Measurements from ENCODE around the gene GXYLT2. TPM values are rescaled to one million over a fixed set of nuclear protein-coding genes. Genes with fewer than 3 reads are reported as not detected.

Gene GXYLT2
- polyA plus RNA-seq, 3 donors = 13.9 to 19.2 (median 14.7) TPM

DNA sequence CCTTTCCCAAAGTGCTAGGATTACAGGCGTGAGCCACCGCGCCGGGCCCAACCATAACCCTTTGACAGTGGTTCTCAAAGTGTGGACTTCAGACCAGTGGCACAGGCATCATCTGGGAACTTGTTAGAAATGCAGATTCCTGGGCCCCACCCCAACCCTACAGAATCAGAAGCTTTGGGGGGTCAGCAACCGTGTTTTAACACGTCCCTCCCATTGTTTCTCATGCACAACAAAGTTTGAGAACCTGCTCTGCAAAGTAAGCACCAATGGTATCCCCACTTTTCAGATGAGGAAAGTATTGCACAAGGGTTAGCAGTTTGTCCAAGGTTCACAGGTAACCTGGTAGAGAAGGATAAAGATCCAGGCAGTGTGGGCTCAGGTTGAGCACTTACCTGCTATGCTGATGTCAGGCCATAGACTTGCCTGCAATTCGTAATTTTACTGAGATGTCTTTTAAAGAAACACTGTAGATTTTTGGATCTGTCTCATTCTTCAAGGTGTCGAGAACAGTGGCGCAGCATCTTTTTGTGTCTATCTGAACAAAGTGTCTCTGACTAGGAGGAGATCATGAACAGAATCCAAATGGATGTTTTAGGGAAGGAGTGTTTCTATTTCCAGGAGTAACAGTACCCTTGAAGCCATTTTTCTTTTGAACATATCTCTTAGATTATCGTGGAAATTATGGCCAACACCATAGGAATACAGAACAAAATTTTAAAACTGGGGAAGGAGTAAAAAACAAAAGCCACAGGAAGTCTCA, 2.5 kb downstream of the GXYLT2 start:
- DNase-seq (ENCODE audit: extremely low read depth in 1 of 11, low read depth in 9 of 11, low spot score in 4 of 11) = no peak

DNA sequence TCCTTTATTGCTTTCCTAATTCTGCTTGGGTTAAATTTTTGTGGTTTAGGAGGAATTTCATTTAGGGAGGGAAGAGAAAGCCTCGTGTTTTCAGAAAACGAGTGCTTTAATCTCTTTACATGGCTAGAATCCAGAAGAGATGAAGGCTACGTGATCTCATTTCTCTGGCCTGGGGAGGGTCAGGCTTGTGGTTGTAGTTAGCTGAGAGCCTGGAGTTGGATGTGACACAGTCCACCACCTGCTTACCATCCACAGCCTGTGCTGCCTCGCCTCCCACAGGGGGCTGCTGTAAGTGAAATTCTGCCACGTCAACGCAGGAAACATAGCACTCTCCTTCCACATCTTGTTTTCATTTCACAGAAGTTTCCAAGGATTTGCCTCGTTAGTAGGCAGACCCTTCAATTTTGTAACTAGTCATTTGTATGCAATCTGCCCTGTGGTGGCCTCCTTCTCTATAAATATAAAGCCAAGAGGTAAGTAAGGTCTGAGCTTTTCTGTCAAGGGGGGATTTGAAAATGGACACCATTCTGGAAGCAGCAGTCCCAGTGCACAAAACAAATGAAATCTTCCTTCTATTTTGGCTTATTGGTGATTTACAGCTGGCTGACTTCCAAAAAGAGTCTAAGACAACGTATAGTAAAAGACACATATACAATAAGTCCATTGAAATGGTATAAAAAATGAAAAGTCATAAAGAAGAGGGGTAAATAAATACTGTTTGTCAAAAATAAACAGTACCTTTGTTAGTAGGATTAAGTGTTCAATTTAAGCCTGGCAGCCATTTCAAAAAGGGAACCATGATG, 3.4 kb downstream of the GXYLT2 start:
- peak in 3 of 11 donors; percentile 53 to 78 (median 63) for DNase-seq (ENCODE audit: extremely low read depth in 1 of 11, low read depth in 9 of 11, low spot score in 4 of 11)

GRCh38 chr3:72892081-72892775, 4.4 kb downstream of the GXYLT2 start:
- no peak for DNase-seq (ENCODE audit: extremely low read depth in 1 of 11, low read depth in 9 of 11, low spot score in 4 of 11)

GRCh38 chr3:72892870-72893269, 5.0 kb downstream of the GXYLT2 start:
- DNase-seq (ENCODE audit: extremely low read depth in 1 of 11, low read depth in 9 of 11, low spot score in 4 of 11) = no peak

DNA sequence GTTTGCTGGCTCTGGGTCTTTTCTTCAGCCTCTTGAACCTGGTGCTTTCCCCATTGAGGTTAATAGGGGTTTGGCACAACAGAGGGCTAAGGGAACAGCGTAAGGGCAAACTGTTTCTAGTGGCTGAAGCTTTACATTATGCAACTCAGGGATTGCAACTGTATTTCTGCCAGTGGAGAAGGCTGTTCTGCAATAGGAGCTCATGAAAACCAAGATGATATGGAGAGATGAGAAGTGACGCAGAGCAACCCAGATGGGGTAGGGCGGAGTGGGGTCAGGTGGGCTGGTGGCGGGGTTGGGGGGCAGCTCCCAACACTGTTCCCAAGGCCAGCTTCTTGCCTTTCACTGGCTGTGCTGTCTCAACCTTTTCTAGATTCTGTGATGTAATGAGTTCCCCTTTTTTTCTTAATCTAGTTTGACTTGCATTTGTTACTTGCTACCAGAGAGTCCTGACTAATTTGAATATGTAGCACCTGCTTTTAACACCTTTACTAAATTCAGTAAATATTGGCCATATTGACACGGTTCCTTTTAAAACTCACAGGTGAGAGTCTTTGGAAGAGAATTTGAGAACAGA, 7.2 kb downstream of the GXYLT2 start:
- no peak for DNase-seq (ENCODE audit: extremely low read depth in 1 of 11, low read depth in 9 of 11, low spot score in 4 of 11)

GRCh38 chr3:72896996-72897757, 9.3 kb downstream of the GXYLT2 start:
- no peak for DNase-seq (ENCODE audit: extremely low read depth in 1 of 11, low read depth in 9 of 11, low spot score in 4 of 11)

DNA sequence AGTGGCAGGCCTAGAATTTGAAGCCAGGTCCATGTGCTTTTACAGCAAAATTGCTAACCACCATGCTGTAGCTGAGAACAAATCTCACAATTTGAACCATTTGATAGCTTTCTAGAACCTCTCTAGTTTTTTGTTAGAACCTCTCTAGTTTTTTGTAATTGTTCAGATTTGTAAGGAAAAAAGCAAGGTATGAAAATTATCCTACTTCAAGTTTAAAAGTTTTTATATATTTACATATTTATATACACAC, 9.8 kb downstream of the GXYLT2 start:
- no peak for DNase-seq (ENCODE audit: extremely low read depth in 1 of 11, low read depth in 9 of 11, low spot score in 4 of 11)

- DNase-seq (ENCODE audit: extremely low read depth in 1 of 11, low read depth in 9 of 11, low spot score in 4 of 11) = peak in 1 of 11 donors; percentile 56
Observed at GRCh38 chr3:72899349-72899765, 11.5 kb downstream of the GXYLT2 start.

DNA sequence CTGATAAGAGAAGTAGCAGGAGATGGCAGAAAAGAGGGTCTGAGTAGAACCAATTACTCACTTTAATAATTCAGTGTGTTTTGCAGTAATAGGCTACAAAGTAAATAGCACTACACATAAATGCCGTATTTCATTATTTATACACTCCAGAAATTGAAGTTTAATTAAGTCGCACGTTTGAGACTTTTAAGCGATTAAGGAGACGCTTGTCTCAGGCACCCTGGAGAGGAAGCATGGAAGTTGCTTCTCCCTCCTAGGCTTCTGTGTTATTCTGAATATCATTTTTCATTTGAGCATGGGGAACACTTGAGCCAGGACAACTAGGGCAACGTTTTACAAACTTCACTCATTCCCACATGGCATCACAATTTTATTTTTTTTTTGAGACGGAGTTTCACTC, 12.2 kb downstream of the GXYLT2 start:
- no peak for DNase-seq (ENCODE audit: extremely low read depth in 1 of 11, low read depth in 9 of 11, low spot score in 4 of 11)

- no peak for DNase-seq (ENCODE audit: extremely low read depth in 1 of 11, low read depth in 9 of 11, low spot score in 4 of 11)
Observed at GRCh38 chr3:72901840-72902239, 14.0 kb downstream of the GXYLT2 start.

DNA sequence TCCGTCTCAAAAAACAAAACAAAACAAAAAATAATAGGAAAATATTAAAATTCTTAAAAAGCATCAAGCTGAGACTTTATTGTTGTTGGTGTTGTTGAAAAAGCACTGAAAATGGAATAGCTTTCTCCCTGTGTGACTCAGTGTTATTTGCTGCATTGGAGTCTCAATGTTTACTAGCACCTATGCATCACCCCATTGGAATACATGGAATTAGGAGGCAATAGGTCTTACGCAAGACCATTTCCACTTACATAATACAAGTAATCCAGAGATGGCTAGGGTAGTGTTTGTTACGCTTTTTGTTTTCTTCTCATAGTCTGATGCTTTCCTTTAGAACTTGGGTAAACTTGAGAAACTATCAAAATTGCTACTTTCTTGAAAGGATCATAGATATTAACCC, 15.2 kb downstream of the GXYLT2 start:
- DNase-seq (ENCODE audit: extremely low read depth in 1 of 11, low read depth in 9 of 11, low spot score in 4 of 11) = no peak

DNA sequence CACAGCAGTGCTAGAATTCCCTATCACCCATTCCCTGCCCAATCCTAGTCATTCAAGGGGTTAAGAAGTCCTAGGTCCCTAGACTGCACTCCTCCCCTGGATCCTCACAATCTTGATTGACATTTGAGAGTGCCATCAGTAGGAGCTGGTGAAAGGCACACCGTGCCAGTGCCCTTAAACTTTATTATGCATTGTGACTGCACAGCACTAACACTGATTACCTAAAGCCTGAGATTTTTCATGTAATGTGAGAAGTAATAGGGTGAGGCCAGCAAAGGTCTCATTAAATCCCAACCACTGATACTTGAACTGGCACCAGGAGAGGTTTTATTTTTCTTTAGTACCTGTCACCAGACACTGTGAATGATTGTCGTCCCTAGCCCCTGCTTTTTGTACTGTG, 16.3 kb downstream of the GXYLT2 start:
- peak in 3 of 11 donors; percentile 43 to 72 (median 64) for DNase-seq (ENCODE audit: extremely low read depth in 1 of 11, low read depth in 9 of 11, low spot score in 4 of 11)

- DNase-seq (ENCODE audit: extremely low read depth in 1 of 11, low read depth in 9 of 11, low spot score in 4 of 11) = no peak
Observed at GRCh38 chr3:72906154-72906553, 18.3 kb downstream of the GXYLT2 start.

GRCh38 chr3:72907131-72907711, 19.4 kb downstream of the GXYLT2 start:
- no peak for DNase-seq (ENCODE audit: extremely low read depth in 1 of 11, low read depth in 9 of 11, low spot score in 4 of 11)

GRCh38 chr3:72907731-72908620, 20.1 kb downstream of the GXYLT2 start:
- DNase-seq (ENCODE audit: extremely low read depth in 1 of 11, low read depth in 9 of 11, low spot score in 4 of 11) = peak in 1 of 11 donors; percentile 60

DNA sequence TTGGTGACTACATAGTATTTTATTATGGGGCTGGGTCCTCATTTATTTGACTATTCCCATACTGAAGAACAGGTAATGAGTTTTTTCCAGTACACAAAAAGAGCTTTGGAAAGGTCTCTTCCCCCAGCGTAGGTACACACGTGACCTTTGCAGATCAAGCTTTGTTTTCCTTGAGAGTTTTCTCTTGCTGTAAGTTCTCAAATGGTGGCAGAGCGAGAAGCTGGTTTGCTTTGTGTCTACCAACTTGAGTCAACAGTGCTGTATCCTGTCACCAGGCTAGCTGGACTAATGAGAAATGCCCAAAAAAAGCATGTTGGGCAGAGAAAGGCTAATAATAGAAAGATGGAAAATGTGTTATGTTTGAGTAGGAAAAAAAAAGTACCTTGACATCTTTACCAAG, 21.7 kb downstream of the GXYLT2 start:
- DNase-seq (ENCODE audit: extremely low read depth in 1 of 11, low read depth in 9 of 11, low spot score in 4 of 11) = no peak

DNA sequence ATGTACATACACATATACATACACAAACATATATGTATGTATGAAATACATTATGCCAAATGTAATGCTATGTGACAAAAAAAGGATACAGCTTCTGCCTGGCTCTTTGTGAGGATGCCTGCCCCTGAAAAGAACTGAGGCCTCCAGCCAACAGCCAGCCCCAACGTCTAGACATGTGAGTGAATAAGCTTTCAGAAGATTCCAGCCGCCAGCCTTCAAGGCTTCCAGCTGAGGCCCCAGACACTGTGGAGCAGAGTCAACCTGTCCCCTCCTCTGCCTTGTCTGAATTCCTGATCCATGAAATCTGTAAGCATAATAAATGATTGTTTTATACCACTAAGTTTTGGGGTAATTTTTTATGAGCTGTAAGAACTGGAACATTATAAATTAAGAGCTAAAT, 24.7 kb downstream of the GXYLT2 start:
- DNase-seq (ENCODE audit: extremely low read depth in 1 of 11, low read depth in 9 of 11, low spot score in 4 of 11) = no peak

GRCh38 chr3:72914383-72914782, 26.5 kb downstream of the GXYLT2 start:
- DNase-seq (ENCODE audit: extremely low read depth in 1 of 11, low read depth in 9 of 11, low spot score in 4 of 11) = no peak

All from renal cortex interstitium (tissue), 11 donors.